K562 (cell line): ENCODE results near the gene BCAN. TPM values are rescaled to one million over a fixed set of nuclear protein-coding genes. Genes with fewer than 3 reads are reported as not detected.

ENCODE experiments used
- BRCA1 ChIP-seq, 2 experiments: fragments of 450-650 bp in 1 of 2; sonication (generic) in 1 of 2; formaldehyde crosslinking in 1 of 2; IDR thresholded peaks; 2 replicates each; pipeline versions ENCODE4 v1.5.0 to v1.6.1; 2017 to 2020; ENCODE audit warnings: mild to moderate bottlenecking in 1 of 2, missing genetic modification reagents in 1 of 2
- BRD4 ChIP-seq: fragments of 200-600 bp; sonication (generic); IDR thresholded peaks from 2 replicates; pipeline ENCODE4 v1.6.1; 2017; ENCODE audit warnings: inconsistent platforms
- BRD9 ChIP-seq: fragments of 450-650 bp; IDR thresholded peaks from 2 replicates; pipeline ENCODE4 v1.6.1; 2018; ENCODE audit warnings: low read depth; ENCODE audit not compliant: partially characterized antibody
- CBFB ChIP-seq: sonication (generic); formaldehyde crosslinking; IDR thresholded peaks from 2 replicates; pipeline ENCODE4 v1.4.0; 2020; ENCODE audit warnings: mild to moderate bottlenecking, missing genetic modification reagents
- CBX2 ChIP-seq: fragments of 200-600 bp; sonication (generic); IDR thresholded peaks from one replicate; pipeline ENCODE4 v1.6.1; 2012; ENCODE audit warnings: mild to moderate bottlenecking, low read length, inconsistent platforms; ENCODE audit not compliant: insufficient read depth, poor library complexity, severe bottlenecking
- CCAR2 ChIP-seq: fragments of 200-400 bp; formaldehyde crosslinking; IDR thresholded peaks from 2 replicates; pipeline ENCODE4 v1.6.1; 2017; ENCODE audit warnings: mild to moderate bottlenecking, low read depth, low read length
- CEBPG ChIP-seq, 3 experiments: fragments of 200-800 bp in 1 of 3; sonication (Bioruptor generic) in 1 of 3; sonication (generic) in 1 of 3; formaldehyde crosslinking in 1 of 3; IDR thresholded peaks in 2 of 3; conservative IDR thresholded peaks in 1 of 3; 2 replicates each; pipeline versions ENCODE4 v1.6.1 to v1.8.0; 2016 to 2022; ENCODE audit warnings: missing compliant biosample characterization in 2 of 3, missing genetic modification characterization in 2 of 3, mild to moderate bottlenecking in 1 of 3, missing genetic modification reagents in 1 of 3
- CTCF ChIP-seq, 3 experiments: IDR thresholded peaks in 2 of 3; conservative IDR thresholded peaks in 1 of 3; 2 replicates each; pipeline ENCODE4 v1.5.1; 2011 to 2012; ENCODE audit warnings: low read length in 3 of 3, mild to moderate bottlenecking in 3 of 3, control low read depth in 2 of 3, improper control_type of control experiment in 1 of 3, inconsistent platforms in 1 of 3, low read depth in 1 of 3, mixed read lengths in 1 of 3, moderate library complexity in 1 of 3; ENCODE audit not compliant: insufficient read depth in 2 of 3
- HSF4 ChIP-seq: fragments of 250-450 bp; sonication (Bioruptor Pico); IDR thresholded peaks from 2 replicates; pipeline ENCODE4 v2.1.2; 2022; ENCODE audit warnings: mild to moderate bottlenecking, moderate library complexity, borderline replicate concordance
- IRF1 ChIP-seq: sonication (generic); formaldehyde crosslinking; IDR thresholded peaks from 2 replicates; pipeline ENCODE4 v1.8.0; 2022; ENCODE audit warnings: missing genetic modification reagents, mild to moderate bottlenecking, borderline replicate concordance
- JUNB ChIP-seq: fragments of 450-650 bp; formaldehyde crosslinking; conservative IDR thresholded peaks from 2 replicates; pipeline ENCODE4 v1.4.0; 2020; ENCODE audit warnings: mild to moderate bottlenecking
- RAD21 ChIP-seq, 2 experiments: fragments of 250-450 bp in 1 of 2; fragments of 450-650 bp in 1 of 2; sonication (Bioruptor Pico) in 1 of 2; formaldehyde crosslinking in 1 of 2; IDR thresholded peaks in 1 of 2; conservative IDR thresholded peaks in 1 of 2; 2 replicates each; pipeline versions ENCODE4 v1.4.0 to v1.8.0; 2020 to 2022; ENCODE audit warnings: mild to moderate bottlenecking in 2 of 2, moderate library complexity in 1 of 2
- SAFB ChIP-seq: fragments of 200-400 bp; formaldehyde crosslinking; IDR thresholded peaks from 2 replicates; pipeline ENCODE4 v1.6.1; 2017; ENCODE audit warnings: low read depth, low read length, borderline replicate concordance
- SAFB2 ChIP-seq: fragments of 200-400 bp; formaldehyde crosslinking; IDR thresholded peaks from 2 replicates; pipeline ENCODE4 v1.6.1; 2018; ENCODE audit warnings: borderline replicate concordance, low read length, low read depth, moderate library complexity; ENCODE audit not compliant: severe bottlenecking
- STAT5B ChIP-seq: fragments of 250-450 bp; sonication (Bioruptor Pico); IDR thresholded peaks from 2 replicates; pipeline ENCODE4 v1.8.0; 2021; ENCODE audit warnings: mild to moderate bottlenecking, inconsistent platforms
- ZKSCAN3 ChIP-seq: fragments of 250-450 bp; sonication (Bioruptor Pico); IDR thresholded peaks from 2 replicates; pipeline ENCODE4 v1.4.0; 2020
- ZNF140 ChIP-seq: fragments of 250-450 bp; sonication (Bioruptor Pico); IDR thresholded peaks from 2 replicates; pipeline ENCODE4 v1.8.0; 2021; ENCODE audit warnings: moderate library complexity, mild to moderate bottlenecking, inconsistent platforms
- ZNF143 ChIP-seq: sonication (generic); formaldehyde crosslinking; IDR thresholded peaks from 2 replicates; pipeline ENCODE4 v1.9.0; 2022; ENCODE audit warnings: mild to moderate bottlenecking, missing genetic modification reagents
- ZNF174 ChIP-seq: fragments of 250-450 bp; sonication (Bioruptor Pico); IDR thresholded peaks from 2 replicates; pipeline ENCODE4 v1.4.0; 2020; ENCODE audit warnings: mild to moderate bottlenecking
- ZNF584 ChIP-seq: fragments of 200-800 bp; sonication (Bioruptor generic); IDR thresholded peaks from 2 replicates; pipeline ENCODE4 v1.6.1; 2016; ENCODE audit warnings: low read depth, mild to moderate bottlenecking, missing genetic modification characterization, missing compliant biosample characterization
- polyA plus RNA-seq, 8 experiments: library from polyadenylated mRNA; depleted of rRNA in 4 of 8; stranded (reverse) in 5 of 8; unstranded in 3 of 8; fragments of >200 nt; fragmentation: Nextera tagmentation in 2 of 8; fragmentation: Illumina TruSeq in 1 of 8; extraction: Ambion mirVana in 2 of 8; extraction: Trizol in 1 of 8; gene quantifications; 2 replicates each; pipeline versions ENCODE4 v1.2.1 to v1.2.3, GENCODE V29; 2011 to 2014; ENCODE audit warnings: inconsistent platforms in 1 of 8, missing spikeins in 1 of 8
- total RNA-seq, 7 experiments: library from RNA; depleted of rRNA in 6 of 7; stranded (reverse); fragments of >200 nt in 6 of 7; fragmentation: Illumina TruSeq in 2 of 7; extraction: Trizol in 2 of 7; gene quantifications; 2 replicates each; pipeline versions ENCODE4 v1.2.1 to v1.2.3, GENCODE V29; 2011 to 2021; ENCODE audit warnings: low replicate concordance in 1 of 7
- TF ChIP-seq, protein P1 (sequence below): fragments of 250-450 bp; sonication (Bioruptor Pico); IDR thresholded peaks from 2 replicates; pipeline ENCODE4 v1.4.0; 2020
- TF ChIP-seq, protein P2 (sequence below): fragments of 450-650 bp; conservative IDR thresholded peaks from 2 replicates; pipeline ENCODE4 v1.6.1; 2016; ENCODE audit warnings: missing genetic modification characterization, low read depth, mild to moderate bottlenecking, missing compliant biosample characterization, moderate library complexity

The BCAN gene
- total and polyA plus RNA-seq, 9 of the 15 experiments (the other 6 are each of a cell fraction or from before 2014, with no cell fraction given): 0.04 to 0.33 (median 0.14) TPM; not detected in 5

DNA sequence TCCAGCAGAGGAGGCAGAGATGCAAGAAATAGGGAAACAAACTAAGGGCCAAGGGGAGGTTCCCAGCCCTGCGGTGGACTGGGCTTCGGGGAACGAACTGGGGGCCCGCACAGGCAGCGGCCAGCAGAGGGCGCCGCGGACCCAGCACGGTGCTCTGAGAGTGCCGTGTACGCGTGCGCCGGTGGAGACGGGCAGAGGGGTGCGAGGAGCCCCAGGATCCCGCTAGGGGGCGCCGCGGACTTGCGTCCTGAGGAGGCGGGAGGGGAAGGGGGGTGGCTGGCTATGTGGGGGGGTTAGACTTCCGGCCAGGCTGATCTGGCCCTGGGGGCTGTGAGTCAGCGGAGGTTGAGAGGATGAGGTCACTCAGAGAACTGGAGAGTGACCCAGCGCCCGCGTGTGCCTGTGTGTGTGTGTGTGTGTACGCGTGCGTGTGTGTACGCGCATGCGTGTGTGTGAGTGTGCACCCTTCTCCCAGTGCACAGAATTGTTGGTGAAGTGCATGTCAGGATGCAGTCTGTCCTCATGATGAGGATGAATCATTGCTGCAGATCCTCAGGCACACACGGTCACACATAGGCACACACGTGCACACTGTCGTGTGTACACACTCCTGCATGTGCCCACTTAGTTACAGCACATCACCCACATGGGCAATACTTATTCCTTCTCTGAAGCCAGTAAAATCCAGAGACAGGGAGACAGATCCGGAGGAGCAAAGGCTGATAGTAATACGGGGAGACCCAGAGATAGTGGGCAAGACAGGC lies 18.3 kb downstream of the BCAN start (continued):
- TF ChIP-seq SAFB2 (no peak), CTCF (IDR thresholded peaks at IDR 0.05 in 2 of 3, conservative IDR thresholded peaks at IDR 0.05 in 1 of 3; ENCODE audit: insufficient read depth in 2 of 3, low read depth in 1 of 3, low read length in 3 of 3) (peak; percentile 98 to 99 (median 99)), RAD21 (CRISPR knock-in tag; conservative IDR thresholded peaks at IDR 0.05 in 1 of 2, IDR thresholded peaks at IDR 0.05 in 1 of 2) (peak; percentile 92 to 95), SAFB (no peak), HSF4 (CRISPR knock-in tag) (no peak), CCAR2 (no peak), CEBPG (CRISPR knock-in tag; IDR thresholded peaks at IDR 0.05) (no peak), CEBPG (tag; conservative IDR thresholded peaks at IDR 0.05 in 1 of 2, IDR thresholded peaks at IDR 0.05 in 1 of 2) (no peak), STAT5B (CRISPR knock-in tag) (no peak), ZNF584 (CRISPR knock-in tag) (peak; percentile 79; the same call in 1 of the 2 replicates), JUNB (CRISPR knock-in tag) (0 out of 2 replicates have a peak, but pooled peaks have one; percentile 27), BRCA1 (IDR thresholded peaks at IDR 0.05) (no peak), BRCA1 (CRISPR knock-in tag; IDR thresholded peaks at IDR 0.05) (no peak), CBFB (CRISPR knock-in tag) (no peak; the same call in 1 of the 2 replicates), CBX2 (no peak), BRD4 (no peak), ZNF140 (CRISPR knock-in tag) (no peak), ZNF174 (no peak), BRD9 (peak; percentile 38), ZNF143 (peak; percentile 17; the same call in 1 of the 2 replicates), ZKSCAN3 (no peak), IRF1 (CRISPR knock-in tag) (no peak)
- TF ChIP-seq, protein P1, sequence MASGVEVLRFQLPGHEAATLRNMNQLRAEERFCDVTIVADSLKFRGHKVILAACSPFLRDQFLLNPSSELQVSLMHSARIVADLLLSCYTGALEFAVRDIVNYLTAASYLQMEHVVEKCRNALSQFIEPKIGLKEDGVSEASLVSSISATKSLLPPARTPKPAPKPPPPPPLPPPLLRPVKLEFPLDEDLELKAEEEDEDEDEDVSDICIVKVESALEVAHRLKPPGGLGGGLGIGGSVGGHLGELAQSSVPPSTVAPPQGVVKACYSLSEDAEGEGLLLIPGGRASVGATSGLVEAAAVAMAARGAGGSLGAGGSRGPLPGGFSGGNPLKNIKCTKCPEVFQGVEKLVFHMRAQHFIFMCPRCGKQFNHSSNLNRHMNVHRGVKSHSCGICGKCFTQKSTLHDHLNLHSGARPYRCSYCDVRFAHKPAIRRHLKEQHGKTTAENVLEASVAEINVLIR (CRISPR knock-in tag): no peak
- TF ChIP-seq, protein P2, sequence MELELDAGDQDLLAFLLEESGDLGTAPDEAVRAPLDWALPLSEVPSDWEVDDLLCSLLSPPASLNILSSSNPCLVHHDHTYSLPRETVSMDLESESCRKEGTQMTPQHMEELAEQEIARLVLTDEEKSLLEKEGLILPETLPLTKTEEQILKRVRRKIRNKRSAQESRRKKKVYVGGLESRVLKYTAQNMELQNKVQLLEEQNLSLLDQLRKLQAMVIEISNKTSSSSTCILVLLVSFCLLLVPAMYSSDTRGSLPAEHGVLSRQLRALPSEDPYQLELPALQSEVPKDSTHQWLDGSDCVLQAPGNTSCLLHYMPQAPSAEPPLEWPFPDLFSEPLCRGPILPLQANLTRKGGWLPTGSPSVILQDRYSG (tag): peak; percentile 68; the same call in 1 of the 2 replicates
